Measurements from ENCODE around the gene ERFL.

DNA sequence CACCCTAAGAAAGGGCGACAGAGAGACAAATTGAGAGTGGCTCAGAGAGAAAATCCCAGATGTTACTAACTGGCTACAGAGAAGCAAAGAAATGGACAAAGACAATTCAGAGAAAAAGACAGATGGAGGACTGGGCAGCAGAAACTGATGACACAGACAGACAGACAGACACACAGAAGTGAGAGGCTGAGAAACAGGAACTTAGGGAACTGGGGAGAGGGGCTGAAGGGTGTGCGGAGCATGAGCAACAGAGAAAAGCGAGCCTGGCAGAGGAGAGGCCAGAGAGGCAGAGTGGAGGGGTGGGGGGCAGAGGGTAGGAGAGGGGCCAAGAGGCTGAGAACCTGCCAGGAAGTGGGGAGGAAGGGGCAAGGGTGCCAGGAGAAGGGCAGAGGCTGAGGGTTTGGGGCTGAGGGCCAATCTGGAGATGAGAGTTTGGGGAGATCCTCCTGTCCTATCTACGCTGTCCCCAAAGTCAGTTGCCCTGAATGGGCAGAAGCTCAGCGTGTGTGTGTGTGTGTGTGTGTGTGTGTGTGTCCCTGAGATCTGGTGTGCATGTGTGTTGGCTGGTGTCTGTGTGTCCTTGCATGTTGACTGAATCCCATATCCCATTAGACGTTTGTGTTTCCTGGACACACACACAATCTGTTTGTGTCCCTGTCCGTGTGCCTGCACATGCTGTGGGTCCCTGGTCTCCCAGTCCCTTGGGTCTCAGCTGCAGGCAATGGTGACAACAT lies 5.6 kb upstream of the ERFL start:
- TF ChIP-seq, protein P1, sequence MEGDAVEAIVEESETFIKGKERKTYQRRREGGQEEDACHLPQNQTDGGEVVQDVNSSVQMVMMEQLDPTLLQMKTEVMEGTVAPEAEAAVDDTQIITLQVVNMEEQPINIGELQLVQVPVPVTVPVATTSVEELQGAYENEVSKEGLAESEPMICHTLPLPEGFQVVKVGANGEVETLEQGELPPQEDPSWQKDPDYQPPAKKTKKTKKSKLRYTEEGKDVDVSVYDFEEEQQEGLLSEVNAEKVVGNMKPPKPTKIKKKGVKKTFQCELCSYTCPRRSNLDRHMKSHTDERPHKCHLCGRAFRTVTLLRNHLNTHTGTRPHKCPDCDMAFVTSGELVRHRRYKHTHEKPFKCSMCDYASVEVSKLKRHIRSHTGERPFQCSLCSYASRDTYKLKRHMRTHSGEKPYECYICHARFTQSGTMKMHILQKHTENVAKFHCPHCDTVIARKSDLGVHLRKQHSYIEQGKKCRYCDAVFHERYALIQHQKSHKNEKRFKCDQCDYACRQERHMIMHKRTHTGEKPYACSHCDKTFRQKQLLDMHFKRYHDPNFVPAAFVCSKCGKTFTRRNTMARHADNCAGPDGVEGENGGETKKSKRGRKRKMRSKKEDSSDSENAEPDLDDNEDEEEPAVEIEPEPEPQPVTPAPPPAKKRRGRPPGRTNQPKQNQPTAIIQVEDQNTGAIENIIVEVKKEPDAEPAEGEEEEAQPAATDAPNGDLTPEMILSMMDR (IDR thresholded peaks at IDR 0.05; ENCODE audit: insufficient read depth, low read length), result no peak
- no peak for TF ChIP-seq POLR2AphosphoS5 (IDR thresholded peaks at IDR 0.05; ENCODE audit: low read depth)
